Ovary (tissue), 3 donors: ENCODE results near the gene MITF.

Source experiments
- EP300 ChIP-seq: sonication (generic); formaldehyde crosslinking; IDR thresholded peaks from one replicate; pipeline ENCODE4 v1.6.1; 2017; ENCODE audit warnings: antibody characterized with exemption
- POLR2A ChIP-seq: fragments of 450-650 bp; IDR thresholded peaks from one replicate; pipeline ENCODE4 v1.6.1; 2017; ENCODE audit warnings: antibody characterized with exemption, mild to moderate bottlenecking, moderate library complexity
- TF ChIP-seq, protein P1 (sequence below), 3 donors: fragments of 450-650 bp in 2 of 3; fragments of 200-600 bp in 1 of 3; IDR thresholded peaks; one replicate each; pipeline versions ENCODE4 v1.5.1 to v1.8.0; 2016 to 2022; ENCODE audit warnings: antibody characterized with exemption in 3 of 3, mild to moderate bottlenecking in 1 of 3
- donor health status: DM: no; HTN: no; CAD: no.

DNA sequence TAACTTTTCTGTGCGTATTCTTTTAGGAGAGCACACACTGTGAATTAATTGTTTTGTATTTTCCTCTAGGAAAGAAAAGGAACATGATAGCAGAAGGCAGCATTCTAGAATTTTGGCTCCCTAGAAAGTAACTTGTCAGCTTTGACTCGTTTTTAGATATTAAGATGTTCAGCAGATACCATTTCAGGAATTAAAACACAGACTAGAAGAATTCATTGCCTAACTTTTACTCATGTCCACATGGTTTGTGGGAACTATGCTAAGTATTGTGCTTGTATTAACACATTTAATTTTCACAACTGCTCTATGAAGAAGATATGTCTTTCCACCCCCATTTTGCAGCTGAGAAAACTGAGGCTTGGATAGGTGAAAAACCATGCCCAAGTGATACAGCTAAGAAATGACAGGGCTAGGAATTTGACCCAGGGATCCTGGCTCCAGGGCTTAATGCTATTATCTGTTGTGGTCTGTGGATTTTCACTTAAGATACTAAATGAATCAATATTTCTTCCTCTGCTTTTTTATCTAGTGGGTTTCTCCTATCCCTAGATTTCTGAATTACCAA is 128.8 kb downstream of the MITF start:
- TF ChIP-seq, protein P1, sequence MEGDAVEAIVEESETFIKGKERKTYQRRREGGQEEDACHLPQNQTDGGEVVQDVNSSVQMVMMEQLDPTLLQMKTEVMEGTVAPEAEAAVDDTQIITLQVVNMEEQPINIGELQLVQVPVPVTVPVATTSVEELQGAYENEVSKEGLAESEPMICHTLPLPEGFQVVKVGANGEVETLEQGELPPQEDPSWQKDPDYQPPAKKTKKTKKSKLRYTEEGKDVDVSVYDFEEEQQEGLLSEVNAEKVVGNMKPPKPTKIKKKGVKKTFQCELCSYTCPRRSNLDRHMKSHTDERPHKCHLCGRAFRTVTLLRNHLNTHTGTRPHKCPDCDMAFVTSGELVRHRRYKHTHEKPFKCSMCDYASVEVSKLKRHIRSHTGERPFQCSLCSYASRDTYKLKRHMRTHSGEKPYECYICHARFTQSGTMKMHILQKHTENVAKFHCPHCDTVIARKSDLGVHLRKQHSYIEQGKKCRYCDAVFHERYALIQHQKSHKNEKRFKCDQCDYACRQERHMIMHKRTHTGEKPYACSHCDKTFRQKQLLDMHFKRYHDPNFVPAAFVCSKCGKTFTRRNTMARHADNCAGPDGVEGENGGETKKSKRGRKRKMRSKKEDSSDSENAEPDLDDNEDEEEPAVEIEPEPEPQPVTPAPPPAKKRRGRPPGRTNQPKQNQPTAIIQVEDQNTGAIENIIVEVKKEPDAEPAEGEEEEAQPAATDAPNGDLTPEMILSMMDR (IDR thresholded peaks at IDR 0.05), result no peak
- no peak for TF ChIP-seq POLR2A
- TF ChIP-seq EP300, result no peak
